ENCODE measurements around the gene SPTBN5.

- TF ChIP-seq CTCF (IDR thresholded peaks at IDR 0.05), result no peak
- TF ChIP-seq POLR2A (IDR thresholded peaks at IDR 0.05), result no peak
Measured at GRCh38 chr15:41884458-41884857, 9.4 kb downstream of the SPTBN5 start.

Measured in heart left ventricle (tissue), 13 donors.